Measurements from ENCODE around the gene CAV3. TPM values are rescaled to one million over a fixed set of nuclear protein-coding genes. Genes with fewer than 3 reads are reported as not detected.

Gene CAV3
- total RNA-seq, 4 donors from 2014 or later = not detected

GRCh38 chr3:8776406-8776805 lies 42.8 kb downstream of the CAV3 start:
- DNase-seq (ENCODE audit: low spot score) (no peak), ATAC-seq (ENCODE audit: low FRiP score) (no peak)
- TF ChIP-seq CTCF (IDR thresholded peaks at IDR 0.05) = no peak

- no peak for DNase-seq (ENCODE audit: low spot score)
- ATAC-seq (ENCODE audit: low FRiP score) = no peak
- no peak for TF ChIP-seq CTCF (IDR thresholded peaks at IDR 0.05)
These were observed 43.8 kb downstream of the CAV3 start for GRCh38 chr3:8777201-8777977.

GRCh38 chr3:8777978-8778267 lies 44.3 kb downstream of the CAV3 start:
- DNase-seq (ENCODE audit: low spot score) (no peak), ATAC-seq (ENCODE audit: low FRiP score) (no peak)
- no peak for TF ChIP-seq CTCF (IDR thresholded peaks at IDR 0.05)

- DNase-seq (ENCODE audit: low spot score) (no peak), ATAC-seq (ENCODE audit: low FRiP score) (no peak)
- TF ChIP-seq CTCF (IDR thresholded peaks at IDR 0.05) = no peak
These were observed 44.9 kb downstream of the CAV3 start for GRCh38 chr3:8778475-8778874.

GRCh38 chr3:8780279-8780678 lies 46.7 kb downstream of the CAV3 start:
- DNase-seq (ENCODE audit: low spot score) (no peak), ATAC-seq (ENCODE audit: low FRiP score) (no peak)

GRCh38 chr3:8784676-8785435 lies 51.3 kb downstream of the CAV3 start:
- ATAC-seq (ENCODE audit: low FRiP score) (no peak), DNase-seq (ENCODE audit: low spot score) (no peak)
- TF ChIP-seq CTCF (IDR thresholded peaks at IDR 0.05) = no peak

More at GRCh38 chr3:8780279-8780678, 46.7 kb downstream of the CAV3 start:
- TF ChIP-seq CTCF (IDR thresholded peaks at IDR 0.05) = no peak

- ATAC-seq (ENCODE audit: low FRiP score) (no peak), DNase-seq (ENCODE audit: low spot score) (no peak)
- TF ChIP-seq CTCF (IDR thresholded peaks at IDR 0.05) = no peak
These were observed 56.9 kb downstream of the CAV3 start for GRCh38 chr3:8790529-8790928.

Data from omental fat pad (tissue), 4 donors.